ENCODE data around the gene DDR2.

DNA sequence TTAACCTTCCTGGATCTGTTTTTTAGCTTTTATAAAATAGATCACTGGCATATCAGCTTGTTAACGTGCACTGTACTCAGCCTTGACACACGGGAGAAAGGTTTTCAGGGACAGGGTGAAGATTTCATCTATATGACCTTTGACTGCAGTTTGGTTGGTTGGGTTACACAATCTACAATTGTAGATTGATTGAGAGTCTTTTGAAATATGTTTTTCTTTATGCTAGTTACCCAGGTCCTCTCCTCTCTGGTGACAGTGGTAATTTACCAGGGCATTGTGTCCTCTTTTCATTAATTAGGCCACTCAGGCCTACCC is 48.8 kb downstream of the DDR2 start:
- TF ChIP-seq YY1 (IDR thresholded peaks at IDR 0.05; ENCODE audit: insufficient read depth, insufficient read length) (no peak), ZNF274 (IDR thresholded peaks at IDR 0.05; ENCODE audit: low read depth, low read length) (no peak)
